Fibroblast of villous mesenchyme (primary cell): ENCODE results near the gene ZFP36. TPM values are rescaled to one million over a fixed set of nuclear protein-coding genes. Genes with fewer than 3 reads are reported as not detected.
A peak's percentile ranks its signal among the peaks of the same experiment; 100 is the strongest.

ENCODE experiments used
- DNase-seq: peaks from one replicate; pipeline ENCODE4 v3.0.0-alpha.2; 2010; ENCODE audit warnings: low read depth
- H3K4me3 ChIP-seq: 2 replicates; pipeline ENCODE4 v1.5.1; 2011; ENCODE audit warnings: low read depth, mild to moderate bottlenecking, low read length
- total RNA-seq: library from RNA; depleted of rRNA; stranded (reverse); fragments of >200 nt; gene quantifications from 2 replicates; pipeline ENCODE4 v1.2.3, GENCODE V29; 2012
- TF ChIP-seq, protein P1 (sequence below): IDR thresholded peaks from 2 replicates; pipeline ENCODE4 v1.5.1; 2012; ENCODE audit warnings: low read depth, mild to moderate bottlenecking, low read length; ENCODE audit not compliant: insufficient read depth

ZFP36 gene
- total RNA-seq, 1 donor: 8.6 TPM

- TF ChIP-seq, protein P1, sequence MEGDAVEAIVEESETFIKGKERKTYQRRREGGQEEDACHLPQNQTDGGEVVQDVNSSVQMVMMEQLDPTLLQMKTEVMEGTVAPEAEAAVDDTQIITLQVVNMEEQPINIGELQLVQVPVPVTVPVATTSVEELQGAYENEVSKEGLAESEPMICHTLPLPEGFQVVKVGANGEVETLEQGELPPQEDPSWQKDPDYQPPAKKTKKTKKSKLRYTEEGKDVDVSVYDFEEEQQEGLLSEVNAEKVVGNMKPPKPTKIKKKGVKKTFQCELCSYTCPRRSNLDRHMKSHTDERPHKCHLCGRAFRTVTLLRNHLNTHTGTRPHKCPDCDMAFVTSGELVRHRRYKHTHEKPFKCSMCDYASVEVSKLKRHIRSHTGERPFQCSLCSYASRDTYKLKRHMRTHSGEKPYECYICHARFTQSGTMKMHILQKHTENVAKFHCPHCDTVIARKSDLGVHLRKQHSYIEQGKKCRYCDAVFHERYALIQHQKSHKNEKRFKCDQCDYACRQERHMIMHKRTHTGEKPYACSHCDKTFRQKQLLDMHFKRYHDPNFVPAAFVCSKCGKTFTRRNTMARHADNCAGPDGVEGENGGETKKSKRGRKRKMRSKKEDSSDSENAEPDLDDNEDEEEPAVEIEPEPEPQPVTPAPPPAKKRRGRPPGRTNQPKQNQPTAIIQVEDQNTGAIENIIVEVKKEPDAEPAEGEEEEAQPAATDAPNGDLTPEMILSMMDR: no peak
- H3K4me3 ChIP-seq: no peak overlapping the region
- no peak for DNase-seq
These were observed 16.8 kb downstream of the ZFP36 start for GRCh38 chr19:39423258-39424086.

- H3K4me3 ChIP-seq: no peak overlapping the region
- DNase-seq: no peak
- TF ChIP-seq, protein P1: no peak
These were observed 18.3 kb downstream of the ZFP36 start for GRCh38 chr19:39424934-39425333.

GRCh38 chr19:39425744-39426143 lies 19.1 kb downstream of the ZFP36 start:
- TF ChIP-seq, protein P1: no peak
- no peak for DNase-seq
- no peak overlapping the region for H3K4me3 ChIP-seq

- H3K4me3 ChIP-seq: no peak overlapping the region
- no peak for DNase-seq
- TF ChIP-seq, protein P1: no peak
These were observed 19.5 kb downstream of the ZFP36 start for GRCh38 chr19:39426170-39426569.

DNA sequence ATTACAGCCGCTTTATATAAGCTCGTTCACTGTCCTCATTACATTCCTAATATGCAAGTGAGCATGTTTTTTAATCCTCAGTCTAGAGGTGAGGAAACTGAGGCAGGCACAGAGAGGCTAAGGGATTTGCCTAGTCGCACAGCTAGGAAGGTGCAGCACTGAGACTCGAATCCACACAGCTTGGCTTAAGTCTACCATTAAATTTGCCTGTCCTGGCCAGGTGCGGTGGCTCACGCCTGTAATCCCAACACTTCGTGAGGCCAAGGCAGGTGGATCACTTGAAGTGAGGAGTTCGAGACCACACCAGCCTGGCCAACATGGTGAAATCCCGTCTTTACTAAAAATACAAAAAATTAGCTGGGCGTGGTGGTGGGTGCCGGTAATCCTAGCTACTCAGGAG lies 21.1 kb downstream of the ZFP36 start:
- no peak for DNase-seq
- TF ChIP-seq, protein P1: no peak
- no peak overlapping the region for H3K4me3 ChIP-seq

DNA sequence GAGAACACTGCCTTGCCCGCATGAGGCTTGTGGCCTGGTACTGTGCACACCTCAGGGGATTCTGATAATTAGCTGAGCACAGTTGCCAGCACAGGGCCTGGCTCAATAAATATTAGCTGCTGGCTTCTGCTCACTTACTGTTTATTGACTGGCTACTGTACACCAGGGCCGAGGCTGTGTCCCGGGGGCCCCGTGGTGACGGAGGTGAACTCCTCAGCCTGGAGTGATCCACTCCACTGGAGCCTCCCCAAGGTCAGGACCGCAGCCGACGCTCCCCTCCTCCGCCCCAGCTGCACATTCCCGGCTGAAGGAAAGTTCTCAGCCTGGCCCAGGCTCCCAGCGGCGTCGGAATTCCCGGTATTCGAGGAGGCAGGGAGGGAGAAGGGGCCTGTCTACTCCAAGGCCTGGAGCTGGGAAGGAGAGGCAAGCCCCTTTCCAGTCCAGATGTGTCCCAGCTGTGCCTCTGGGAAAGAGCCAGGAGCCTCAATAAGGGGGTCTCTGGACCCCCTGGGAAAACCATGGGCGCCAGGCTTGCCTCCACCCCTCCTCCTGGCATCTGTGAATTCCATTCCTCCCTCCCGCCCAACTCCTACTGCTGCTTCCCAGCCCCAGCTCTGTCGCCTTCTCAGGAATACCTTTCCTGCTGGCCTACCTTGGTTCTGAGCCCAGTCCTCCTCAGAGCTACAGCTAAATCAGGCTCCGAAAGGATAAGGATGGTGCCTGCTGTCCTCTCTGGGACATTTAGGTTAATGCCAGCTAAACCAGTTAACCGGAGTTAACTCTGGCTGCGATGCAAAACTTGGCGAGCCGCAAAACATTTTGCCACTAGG lies 21.9 kb downstream of the ZFP36 start:
- DNase-seq: peak; percentile 96
- TF ChIP-seq, protein P1: no peak
- no peak overlapping the region for H3K4me3 ChIP-seq
